Astrocyte (in vitro differentiated cells and primary cell): ENCODE measurements around the gene MYOZ3. TPM values are rescaled to one million over a fixed set of nuclear protein-coding genes. Genes with fewer than 3 reads are reported as not detected.

Experiments
- DNase-seq: peaks from one replicate; pipeline ENCODE4 v3.0.0-alpha.2; 2010; ENCODE audit warnings: low read depth
- FAIRE-seq: peaks from 2 replicates; lab custom pipeline; 2011; peaks lifted over from hg19 to GRCh38; lab: Jason Lieb, UNC
- H2AFZ ChIP-seq: 2 replicates; pipeline ENCODE4 v1.6.0; 2012; ENCODE audit warnings: low read depth, low read length, inconsistent platforms
- H3K27ac ChIP-seq: 2 replicates; pipeline ENCODE4 v1.5.1; 2011; ENCODE audit warnings: low read depth, low read length, inconsistent platforms
- H3K27me3 ChIP-seq: 2 replicates; pipeline ENCODE4 v1.6.0; 2011; ENCODE audit warnings: low read length, inconsistent platforms; ENCODE audit not compliant: insufficient read depth
- H3K36me3 ChIP-seq: 2 replicates; pipeline ENCODE4 v1.5.1; 2011; ENCODE audit warnings: low read length, inconsistent platforms; ENCODE audit not compliant: insufficient read depth
- H3K4me1 ChIP-seq: 2 replicates; pipeline ENCODE4 v1.5.1; 2011; ENCODE audit warnings: low read length, inconsistent platforms; ENCODE audit not compliant: insufficient read depth
- H3K4me2 ChIP-seq: 2 replicates; pipeline ENCODE4 v1.6.0; 2012; ENCODE audit warnings: low read length, inconsistent platforms
- H3K4me3 ChIP-seq: 2 replicates; pipeline ENCODE4 v1.5.1; 2011; ENCODE audit warnings: low read depth, mild to moderate bottlenecking, low read length, inconsistent platforms; ENCODE audit not compliant: insufficient read depth
- H3K79me2 ChIP-seq: 2 replicates; pipeline ENCODE4 v1.6.0; 2012; ENCODE audit warnings: mild to moderate bottlenecking, low read length, inconsistent platforms; ENCODE audit not compliant: insufficient read depth
- H3K9ac ChIP-seq: 2 replicates; pipeline ENCODE4 v1.6.0; 2012; ENCODE audit warnings: mild to moderate bottlenecking, low read length, inconsistent platforms
- H3K9me3 ChIP-seq: 2 replicates; pipeline ENCODE4 v1.5.1; 2012; ENCODE audit warnings: low read depth, mild to moderate bottlenecking, low read length, inconsistent platforms; ENCODE audit not compliant: insufficient read depth
- H4K20me1 ChIP-seq: 2 replicates; pipeline ENCODE4 v1.6.0; 2012; ENCODE audit warnings: low read length, inconsistent platforms; ENCODE audit not compliant: insufficient read depth
- H3K27ac Mint-ChIP-seq: one replicate; pipeline ENCODE4 v1.8.0; 2021; ENCODE audit warnings: mild to moderate bottlenecking, mixed read lengths; ENCODE audit not compliant: unreplicated experiment
- H3K27me3 Mint-ChIP-seq: one replicate; pipeline ENCODE4 v1.8.0; 2021; ENCODE audit warnings: low read depth, mixed read lengths; ENCODE audit not compliant: unreplicated experiment
- H3K36me3 Mint-ChIP-seq: one replicate; pipeline ENCODE4 v1.8.0; 2021; ENCODE audit warnings: low read depth, mixed read lengths; ENCODE audit not compliant: unreplicated experiment
- H3K4me1 Mint-ChIP-seq: one replicate; pipeline ENCODE4 v1.8.0; 2021; ENCODE audit warnings: low read depth, mixed read lengths; ENCODE audit not compliant: unreplicated experiment
- H3K4me3 Mint-ChIP-seq: one replicate; pipeline ENCODE4 v1.8.0; 2021; ENCODE audit warnings: mild to moderate bottlenecking, moderate library complexity, mixed read lengths; ENCODE audit not compliant: unreplicated experiment
- H3K9me3 Mint-ChIP-seq: one replicate; pipeline ENCODE4 v1.8.0; 2021; ENCODE audit warnings: mild to moderate bottlenecking, mixed read lengths; ENCODE audit not compliant: unreplicated experiment
- EZH2 ChIP-seq: IDR thresholded peaks from 2 replicates; pipeline ENCODE4 v1.6.1; 2012; ENCODE audit warnings: mild to moderate bottlenecking, low read length, inconsistent platforms; ENCODE audit not compliant: insufficient read depth
- total RNA-seq: library from RNA; stranded (reverse); gene quantifications from 2 replicates; pipeline ENCODE4 v1.2.1, GENCODE V29; 2021
- TF ChIP-seq, protein P1 (sequence below): IDR thresholded peaks from 2 replicates; pipeline ENCODE4 v1.5.1; 2011; ENCODE audit warnings: low read depth, mild to moderate bottlenecking, inconsistent platforms, low read length, moderate library complexity; ENCODE audit not compliant: insufficient read depth

Gene MYOZ3
- total RNA-seq, 1 donor from 2014 or later: 5.5 TPM

DNA sequence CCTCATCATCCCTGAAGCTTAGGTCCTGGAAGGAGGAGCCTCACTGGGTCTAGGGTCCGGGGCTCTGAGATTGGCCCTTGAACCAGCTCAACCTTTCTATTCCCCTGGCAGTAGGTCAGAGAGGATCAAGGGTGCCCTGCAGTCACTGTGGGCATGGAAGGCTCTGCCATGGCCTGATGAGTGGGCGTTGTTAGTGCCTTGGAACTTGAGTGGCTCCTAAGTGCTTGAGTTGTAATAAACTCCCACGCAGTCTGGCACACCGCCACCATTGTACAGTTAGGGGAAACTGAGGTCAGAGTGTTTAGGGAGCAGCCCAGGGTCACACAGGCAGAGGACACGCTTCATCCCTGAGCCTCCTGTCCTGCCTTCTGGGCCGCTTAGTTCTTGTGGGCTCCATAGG is 31.0 kb upstream of the MYOZ3 start:
- H3K4me3 Mint-ChIP-seq: peak overlapping the region; percentile 66
- Histone ChIP-seq H3K27me3 (no peaks in the 10 kb centered on the region), H3K9ac (no peak overlapping the region), H3K27ac (no peak overlapping the region), H3K4me2 (no peak overlapping the region), H3K4me1 (peaks cover 41% of the 10 kb centered on the region), H3K79me2 (peaks cover 47% of the 10 kb centered on the region), H4K20me1 (peaks cover 25% of the 10 kb centered on the region), H3K9me3 (no peaks in the 10 kb centered on the region), H2AFZ (no peak overlapping the region), H3K36me3 (no peaks in the 10 kb centered on the region), H3K4me3 (no peak overlapping the region)
- H3K27ac Mint-ChIP-seq: no peak overlapping the region
- peaks cover 2% of the 10 kb centered on the region for H3K27me3 Mint-ChIP-seq
- peaks cover 42% of the 10 kb centered on the region for H3K4me1 Mint-ChIP-seq
- FAIRE-seq: no peak
- TF ChIP-seq, protein P1, sequence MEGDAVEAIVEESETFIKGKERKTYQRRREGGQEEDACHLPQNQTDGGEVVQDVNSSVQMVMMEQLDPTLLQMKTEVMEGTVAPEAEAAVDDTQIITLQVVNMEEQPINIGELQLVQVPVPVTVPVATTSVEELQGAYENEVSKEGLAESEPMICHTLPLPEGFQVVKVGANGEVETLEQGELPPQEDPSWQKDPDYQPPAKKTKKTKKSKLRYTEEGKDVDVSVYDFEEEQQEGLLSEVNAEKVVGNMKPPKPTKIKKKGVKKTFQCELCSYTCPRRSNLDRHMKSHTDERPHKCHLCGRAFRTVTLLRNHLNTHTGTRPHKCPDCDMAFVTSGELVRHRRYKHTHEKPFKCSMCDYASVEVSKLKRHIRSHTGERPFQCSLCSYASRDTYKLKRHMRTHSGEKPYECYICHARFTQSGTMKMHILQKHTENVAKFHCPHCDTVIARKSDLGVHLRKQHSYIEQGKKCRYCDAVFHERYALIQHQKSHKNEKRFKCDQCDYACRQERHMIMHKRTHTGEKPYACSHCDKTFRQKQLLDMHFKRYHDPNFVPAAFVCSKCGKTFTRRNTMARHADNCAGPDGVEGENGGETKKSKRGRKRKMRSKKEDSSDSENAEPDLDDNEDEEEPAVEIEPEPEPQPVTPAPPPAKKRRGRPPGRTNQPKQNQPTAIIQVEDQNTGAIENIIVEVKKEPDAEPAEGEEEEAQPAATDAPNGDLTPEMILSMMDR: no peak
- no peak for TF ChIP-seq EZH2
- no peaks in the 10 kb centered on the region for H3K9me3 Mint-ChIP-seq
- DNase-seq: no peak
- peaks cover 13% of the 10 kb centered on the region for H3K36me3 Mint-ChIP-seq

DNA sequence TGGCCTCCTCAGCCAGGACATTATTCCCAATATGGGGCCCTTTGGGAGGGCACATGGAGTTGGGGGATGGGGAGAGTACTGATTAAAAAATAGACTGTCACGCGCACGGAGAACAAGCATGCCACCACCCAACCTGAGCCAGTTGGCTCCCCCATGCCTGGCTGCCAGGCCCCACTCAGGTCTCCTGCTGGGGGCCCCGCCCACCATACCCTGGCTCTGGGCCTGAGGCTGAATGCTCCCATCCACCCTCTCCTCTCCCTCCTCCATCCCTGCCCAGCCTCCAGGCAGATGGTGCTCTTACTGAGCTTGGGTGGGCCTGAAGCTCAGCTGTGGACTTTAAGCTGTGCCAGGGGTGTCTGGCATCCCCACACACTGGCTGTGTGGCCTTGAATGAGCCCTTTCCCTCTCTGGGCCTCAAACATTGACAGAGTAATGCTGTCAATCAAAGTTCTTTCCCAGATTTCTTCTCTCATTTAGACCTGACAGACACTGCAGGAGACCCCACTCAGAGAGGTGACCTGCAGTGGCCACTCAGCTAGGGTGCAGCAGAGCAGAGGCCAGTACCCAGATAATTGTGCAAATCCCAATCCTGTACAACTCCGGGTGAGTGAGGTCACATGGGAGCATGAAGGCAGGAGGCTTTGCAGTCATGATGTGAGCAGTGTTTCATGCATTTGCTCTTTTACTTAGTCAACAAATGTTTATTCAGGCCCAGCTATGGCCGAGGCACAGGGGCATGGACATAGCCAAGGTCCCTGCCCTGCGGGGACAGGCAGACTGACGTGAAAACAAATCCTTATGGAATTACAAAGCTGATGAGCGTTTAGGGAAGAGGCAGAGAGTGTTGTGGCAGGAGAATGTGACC is 30.4 kb upstream of the MYOZ3 start:
- no peaks in the 10 kb centered on the region for H3K9me3 ChIP-seq
- H3K27ac ChIP-seq: no peak overlapping the region
- TF ChIP-seq, protein P1: no peak
- H2AFZ ChIP-seq: no peak overlapping the region
- no peak for DNase-seq
- H3K9ac ChIP-seq: no peak overlapping the region
- peak overlapping the region; percentile 66 for H3K4me3 Mint-ChIP-seq
- H3K27me3 Mint-ChIP-seq: peaks cover 2% of the 10 kb centered on the region
- H3K36me3 Mint-ChIP-seq: peaks cover 13% of the 10 kb centered on the region
- H3K9me3 Mint-ChIP-seq: no peaks in the 10 kb centered on the region
- H4K20me1 ChIP-seq: peaks cover 25% of the 10 kb centered on the region
- H3K4me1 ChIP-seq: peaks cover 35% of the 10 kb centered on the region
- H3K27ac Mint-ChIP-seq: peak overlapping the region; percentile 54
- peaks cover 44% of the 10 kb centered on the region for H3K4me1 Mint-ChIP-seq
- no peaks in the 10 kb centered on the region for H3K27me3 ChIP-seq
- H3K4me2 ChIP-seq: no peak overlapping the region
- peaks cover 40% of the 10 kb centered on the region for H3K79me2 ChIP-seq
- H3K36me3 ChIP-seq: no peaks in the 10 kb centered on the region
- H3K4me3 ChIP-seq: no peak overlapping the region
- FAIRE-seq: no peak

DNA sequence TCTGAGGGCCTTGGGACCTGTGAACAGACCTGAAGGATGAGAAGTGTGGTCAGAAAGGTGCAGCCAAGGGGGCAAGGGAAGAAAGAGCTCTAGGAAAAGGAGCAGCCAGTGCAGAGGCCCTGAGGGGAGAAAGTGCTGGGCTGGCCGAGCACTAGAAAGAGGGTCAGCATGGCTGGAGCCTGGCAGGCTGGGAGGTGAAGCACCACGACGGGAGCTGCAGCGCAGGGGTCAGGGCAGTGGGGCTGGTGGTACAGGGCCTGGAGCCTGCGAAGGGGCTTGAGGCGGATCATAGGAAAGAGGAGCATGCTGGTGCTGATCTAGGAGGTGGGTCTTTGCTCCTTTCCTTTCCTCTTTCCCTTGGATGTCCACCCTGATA is 29.7 kb upstream of the MYOZ3 start:
- no peaks in the 10 kb centered on the region for H3K27me3 ChIP-seq
- H3K4me1 Mint-ChIP-seq: peaks cover 49% of the 10 kb centered on the region
- H3K9me3 Mint-ChIP-seq: no peaks in the 10 kb centered on the region
- H3K27me3 Mint-ChIP-seq: peaks cover 2% of the 10 kb centered on the region
- TF ChIP-seq, protein P1: no peak
- no peak for TF ChIP-seq EZH2
- FAIRE-seq (no peak), DNase-seq (no peak)
- H3K4me2 ChIP-seq: no peak overlapping the region
- peaks cover 34% of the 10 kb centered on the region for H3K79me2 ChIP-seq
- H2AFZ ChIP-seq: no peak overlapping the region
- H3K27ac ChIP-seq: no peak overlapping the region
- no peaks in the 10 kb centered on the region for H3K9me3 ChIP-seq
- H3K9ac ChIP-seq: no peak overlapping the region
- H3K27ac Mint-ChIP-seq: peak overlapping the region; percentile 54
- H3K36me3 Mint-ChIP-seq: peaks cover 13% of the 10 kb centered on the region
- no peaks in the 10 kb centered on the region for H3K36me3 ChIP-seq
- no peak overlapping the region for H3K4me3 ChIP-seq
- peaks cover 35% of the 10 kb centered on the region for H3K4me1 ChIP-seq
- peaks cover 25% of the 10 kb centered on the region for H4K20me1 ChIP-seq
- H3K4me3 Mint-ChIP-seq: no peak overlapping the region
